Panc1 (cell line): Measurements from ENCODE around the gene CFAP77. TPM values are rescaled to one million over a fixed set of nuclear protein-coding genes. Genes with fewer than 3 reads are reported as not detected.

Source experiments
- ATAC-seq: fragments of 200-7000 bp; cut with Tn5 transposase; 2 replicates; pipeline ENCODE4 v1.9.1; 2020; ENCODE audit warnings: mild to moderate bottlenecking, moderate library complexity
- BruUV-seq: library from RNA; stranded (reverse); fragments of 400-500 nt; replicated peaks from 2 replicates; lab custom pipeline; 2021; lab: Mats Ljungman, UMichigan
- CTCF ChIA-PET: fragments of 300-600 bp; sonication (Branson Sonifier 250); formaldehyde crosslinking; loops from one replicate; lab custom pipeline; 2022; ENCODE audit warnings: antibody characterized with exemption; lab: Charles Lee
- POLR2A ChIA-PET: fragments of 300-600 bp; sonication (Branson Sonifier 250); formaldehyde crosslinking; loops from one replicate; lab custom pipeline; 2022; ENCODE audit warnings: antibody characterized with exemption; lab: Charles Lee
- DNase-seq: peaks from one replicate; pipeline ENCODE4 v3.0.0-alpha.2; 2010; ENCODE audit warnings: low read depth, low spot score
- H3K27ac ChIP-seq: 2 replicates; pipeline ENCODE4 v1.5.1; 2011; ENCODE audit warnings: mild to moderate bottlenecking, low read length, inconsistent platforms
- H3K27me3 ChIP-seq: fragments of 200-500 bp; sonication (Bioruptor generic); 2 replicates; pipeline ENCODE4 v1.6.0; 2014; ENCODE audit warnings: low read length, inconsistent platforms; ENCODE audit not compliant: control insufficient read depth, insufficient read depth
- H3K36me3 ChIP-seq: fragments of 200-500 bp; sonication (Bioruptor generic); 2 replicates; pipeline ENCODE4 v1.5.1; 2014; ENCODE audit warnings: inconsistent platforms, mild to moderate bottlenecking, low read length, moderate library complexity; ENCODE audit not compliant: control insufficient read depth, insufficient read depth
- H3K4me1 ChIP-seq: 2 replicates; pipeline ENCODE4 v1.5.1; 2011; ENCODE audit warnings: inconsistent platforms, mild to moderate bottlenecking, low read length, moderate library complexity; ENCODE audit not compliant: control insufficient read depth, insufficient read depth
- H3K4me3 ChIP-seq, 2 experiments: 2 replicates each; pipeline ENCODE4 v1.5.1; 2011 to 2012; ENCODE audit warnings: low read depth in 2 of 2, low read length in 2 of 2, mild to moderate bottlenecking in 2 of 2, inconsistent platforms in 1 of 2, moderate library complexity in 1 of 2
- H3K9me3 ChIP-seq: fragments of 200-500 bp; sonication (Bioruptor generic); 2 replicates; pipeline ENCODE4 v1.5.1; 2014; ENCODE audit warnings: low read depth, mild to moderate bottlenecking, inconsistent platforms, low read length, moderate library complexity; ENCODE audit not compliant: control insufficient read depth, insufficient read depth
- CTCF ChIP-seq: fragments of 450-650 bp; IDR thresholded peaks from 2 replicates; pipeline ENCODE4 v1.5.1; 2017; ENCODE audit warnings: mild to moderate bottlenecking
- POLR2AphosphoS5 ChIP-seq: IDR thresholded peaks from 2 replicates; pipeline ENCODE4 v1.6.1; 2012; ENCODE audit warnings: mild to moderate bottlenecking, low read depth, low read length, moderate library complexity
- REST ChIP-seq, 2 experiments: IDR thresholded peaks; 2 replicates each; pipeline ENCODE4 v1.6.1; 2011 to 2012; ENCODE audit warnings: low read depth in 2 of 2, control low read depth in 1 of 2, low read length in 1 of 2, mild to moderate bottlenecking in 1 of 2, moderate library complexity in 1 of 2; ENCODE audit not compliant: insufficient read depth in 1 of 2
- SIN3A ChIP-seq: IDR thresholded peaks from 2 replicates; pipeline ENCODE4 v1.6.1; 2012; ENCODE audit warnings: low read depth, mild to moderate bottlenecking, low read length, moderate library complexity, borderline replicate concordance; ENCODE audit not compliant: insufficient read depth
- TCF7L2 ChIP-seq: IDR thresholded peaks from 2 replicates; pipeline ENCODE4 v1.6.1; 2011; ENCODE audit warnings: mild to moderate bottlenecking, low read depth, low read length, inconsistent platforms
- in situ Hi-C: cut with HindIII; loops from 2 replicates; pipeline ENCODE4 v1.10.0; 2016; ENCODE audit warnings: low sequenced_read_pairs, low pct_unique_long_range_greater_than_20kb
- intact Hi-C: fragments of 100-400 bp; cut with micrococcal nuclease; formaldehyde crosslinking; loops from one replicate; pipeline ENCODE4 v1.10.0; 2022; ENCODE audit not compliant: unreplicated experiment
- total RNA-seq: library from RNA; stranded (reverse); gene quantifications from one replicate; pipeline ENCODE4 v1.2.1, GENCODE V29; 2021; ENCODE audit not compliant: unreplicated experiment

CFAP77 gene
- total RNA-seq, 1 experiment from 2014 or later, result not detected

- in situ Hi-C loops (no loop called here), intact Hi-C loops (no loop called here)
Measured at GRCh38 chr9:132543960-132544359, 133.9 kb downstream of the CFAP77 start.

GRCh38 chr9:132545578-132545977 lies 135.6 kb downstream of the CFAP77 start:
- ATAC-seq, result no peak
- in situ Hi-C loops (no loop called here), intact Hi-C loops (no loop called here)
- Histone ChIP-seq H3K27ac (no peak overlapping the region), H3K9me3 (no peaks in the 10 kb centered on the region), H3K4me1 (no peaks in the 10 kb centered on the region), H3K27me3 (no peaks in the 10 kb centered on the region), H3K4me3 (no peak overlapping the region), H3K36me3 (no peaks in the 10 kb centered on the region)
- POLR2A ChIA-PET, result no interaction called here
- TF ChIP-seq SIN3A (no peak), TCF7L2 (no peak), CTCF (no peak), POLR2AphosphoS5 (no peak), REST (IDR thresholded peaks at IDR 0.05; ENCODE audit: insufficient read depth in 1 of 2, low read depth in 2 of 2, low read length in 1 of 2) (no peak)
- DNase-seq, result no peak
- CTCF ChIA-PET, result no interaction called here
- BruUV-seq, result no TSS peak

More at GRCh38 chr9:132543960-132544359, 133.9 kb downstream of the CFAP77 start:
- DNase-seq (no peak), ATAC-seq (no peak)
- H3K4me1 ChIP-seq, result no peaks in the 10 kb centered on the region
- ChIA-PET POLR2A (no interaction called here), CTCF (no interaction called here)
- no peak overlapping the region for H3K4me3 ChIP-seq
- TF ChIP-seq TCF7L2 (no peak), REST (IDR thresholded peaks at IDR 0.05; ENCODE audit: insufficient read depth in 1 of 2, low read depth in 2 of 2, low read length in 1 of 2) (no peak), CTCF (no peak), POLR2AphosphoS5 (no peak), SIN3A (no peak)
- H3K36me3 ChIP-seq, result no peaks in the 10 kb centered on the region
- H3K27ac ChIP-seq, result no peak overlapping the region
- H3K27me3 ChIP-seq, result no peaks in the 10 kb centered on the region
- no peaks in the 10 kb centered on the region for H3K9me3 ChIP-seq
- no TSS peak for BruUV-seq
